ENCODE data around the gene RAP2A. TPM values are rescaled to one million over a fixed set of nuclear protein-coding genes. Genes with fewer than 3 reads are reported as not detected.

Gene RAP2A
- total RNA-seq, 1 donor = 15.9 TPM

GRCh38 chr13:97445522-97446187 lies 11.7 kb downstream of the RAP2A start:
- DNase-seq (ENCODE audit: low read depth in 2 of 3, low spot score in 2 of 3) = no peak

- no peak for DNase-seq (ENCODE audit: low read depth in 2 of 3, low spot score in 2 of 3)
These were observed 12.5 kb downstream of the RAP2A start for GRCh38 chr13:97446448-97446847.

DNA sequence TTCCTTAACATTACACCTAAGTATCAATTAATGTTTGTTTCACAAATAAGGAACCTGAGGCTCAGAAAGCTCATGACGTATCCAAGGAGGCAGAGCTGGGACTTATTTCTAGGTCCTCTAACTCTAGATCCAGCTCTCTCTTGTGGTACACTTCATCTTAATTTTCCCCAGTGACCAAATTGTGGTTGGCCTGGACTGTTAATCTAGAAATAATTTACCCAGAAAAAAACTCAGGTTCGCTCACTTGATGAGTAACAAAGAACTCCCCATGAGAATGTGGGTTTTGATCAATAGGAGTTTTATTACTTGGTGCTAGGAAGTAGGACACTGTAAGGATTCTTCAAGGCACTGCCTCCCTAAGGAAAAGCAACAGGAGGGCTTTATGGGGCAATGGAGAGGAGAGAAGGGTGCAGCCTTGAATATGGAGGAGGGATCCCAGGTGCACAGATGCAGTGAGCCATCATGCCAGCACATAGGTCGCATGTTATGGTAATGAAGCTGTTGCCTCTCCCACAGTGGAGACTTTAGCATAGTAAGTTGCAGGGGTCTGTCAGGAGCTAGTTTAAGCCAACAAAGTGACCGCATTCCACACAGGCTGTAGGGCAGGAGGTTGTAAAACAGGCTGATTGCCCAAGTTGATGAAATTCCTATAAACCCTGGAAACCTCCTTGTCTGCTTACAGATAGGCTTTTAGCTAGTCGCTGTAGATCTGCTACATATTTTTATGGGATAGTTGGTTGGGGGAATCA lies 14.7 kb downstream of the RAP2A start:
- DNase-seq (ENCODE audit: low read depth in 2 of 3, low spot score in 2 of 3) = no peak

- DNase-seq (ENCODE audit: low read depth in 2 of 3, low spot score in 2 of 3) = peak in 1 of 3 donors; percentile 22
These were observed 20.7 kb downstream of the RAP2A start for GRCh38 chr13:97454699-97455098.

- DNase-seq (ENCODE audit: low read depth in 2 of 3, low spot score in 2 of 3) = no peak
These were observed 22.1 kb downstream of the RAP2A start for GRCh38 chr13:97456047-97456446.

DNA sequence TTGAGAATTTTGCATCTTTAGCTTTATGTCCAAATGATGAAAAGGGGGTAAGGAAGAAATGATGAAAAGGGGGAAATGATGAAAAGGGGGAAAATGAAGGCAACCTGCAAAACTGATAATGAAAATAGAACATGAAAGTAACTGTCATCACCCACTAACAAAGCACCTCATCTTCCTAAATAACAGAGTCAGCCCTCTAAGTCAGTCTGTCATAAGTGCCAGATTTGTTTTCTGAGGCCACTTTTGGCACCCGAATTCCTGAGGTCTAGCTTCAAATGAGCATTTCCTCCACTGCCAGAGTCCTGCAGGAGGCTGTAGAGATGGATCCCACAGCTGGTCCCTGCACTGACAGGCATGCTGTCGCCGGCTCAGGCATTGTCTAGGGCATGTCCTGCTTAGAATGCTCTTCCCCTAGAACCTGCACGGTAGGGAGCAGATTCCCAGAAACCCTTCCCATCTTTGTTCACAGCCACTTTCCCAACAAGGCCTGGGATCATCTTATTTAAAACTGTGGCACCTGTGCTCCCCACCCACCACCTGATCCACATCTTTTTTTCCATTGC lies 25.3 kb downstream of the RAP2A start:
- no peak for DNase-seq (ENCODE audit: low read depth in 2 of 3, low spot score in 2 of 3)

- DNase-seq (ENCODE audit: low read depth in 2 of 3, low spot score in 2 of 3) = peak in 2 of 3 donors; percentile 4
These were observed 26.2 kb downstream of the RAP2A start for GRCh38 chr13:97460004-97460775.

- no peak for DNase-seq (ENCODE audit: low read depth in 2 of 3, low spot score in 2 of 3)
These were observed 26.9 kb downstream of the RAP2A start for GRCh38 chr13:97460853-97461252.

DNA sequence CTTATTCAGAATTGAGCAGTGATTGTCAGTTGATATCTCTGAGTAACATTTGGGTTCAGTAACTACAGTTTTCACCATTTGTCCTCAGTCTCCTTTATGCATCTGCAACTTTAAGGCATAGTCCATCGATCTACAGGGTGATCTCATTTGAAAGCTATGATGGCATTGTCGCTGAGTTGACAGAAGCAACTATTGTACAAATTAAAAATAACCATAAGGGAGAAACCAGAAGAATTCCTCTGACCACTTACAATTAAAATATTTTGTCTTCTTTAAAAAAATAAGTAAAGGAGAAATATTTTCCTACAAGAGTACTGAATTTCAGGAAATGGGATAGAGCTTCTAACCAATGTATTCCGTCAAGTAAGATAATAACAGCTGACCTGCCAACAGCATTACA lies 30.6 kb downstream of the RAP2A start:
- DNase-seq (ENCODE audit: low read depth in 2 of 3, low spot score in 2 of 3) = no peak

GRCh38 chr13:97466722-97467121 lies 32.8 kb downstream of the RAP2A start:
- DNase-seq (ENCODE audit: low read depth in 2 of 3, low spot score in 2 of 3) = no peak

GRCh38 chr13:97468331-97468730 lies 34.4 kb downstream of the RAP2A start:
- no peak for DNase-seq (ENCODE audit: low read depth in 2 of 3, low spot score in 2 of 3)

- DNase-seq (ENCODE audit: low read depth in 2 of 3, low spot score in 2 of 3) = no peak
These were observed 37.7 kb downstream of the RAP2A start for GRCh38 chr13:97471711-97472110.

DNA sequence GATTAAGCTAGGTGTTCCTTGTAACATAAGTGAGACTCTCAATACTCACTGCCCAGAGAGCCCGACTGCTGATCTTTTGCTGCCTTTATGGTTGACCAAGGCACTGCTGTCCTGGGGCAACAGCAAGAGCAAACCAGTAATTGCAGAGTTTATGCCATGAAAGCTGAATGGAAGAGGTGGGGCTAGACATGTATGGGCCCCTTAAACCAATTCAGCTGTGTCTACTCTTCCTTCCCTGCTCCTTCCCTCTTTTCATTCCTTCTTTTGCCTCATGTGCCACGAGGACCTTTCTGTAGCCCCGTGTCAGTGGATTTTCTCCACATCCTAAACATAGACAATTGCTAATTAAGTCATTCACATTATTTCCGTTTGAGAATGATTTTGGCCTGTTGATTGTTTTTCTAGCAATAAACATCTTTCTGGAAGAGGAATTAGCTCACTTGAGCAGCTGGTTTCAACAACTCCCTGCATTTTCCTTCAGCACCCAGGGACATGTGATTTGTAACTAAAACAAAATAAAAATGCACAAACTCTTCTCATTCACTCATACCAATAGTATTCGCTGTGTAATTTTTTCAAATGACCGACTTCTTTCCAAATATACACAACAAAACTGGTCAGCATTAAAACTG lies 40.5 kb downstream of the RAP2A start:
- no peak for DNase-seq (ENCODE audit: low read depth in 2 of 3, low spot score in 2 of 3)

GRCh38 chr13:97475011-97475410 lies 41.0 kb downstream of the RAP2A start:
- no peak for DNase-seq (ENCODE audit: low read depth in 2 of 3, low spot score in 2 of 3)

GRCh38 chr13:97477844-97478243 lies 43.9 kb downstream of the RAP2A start:
- DNase-seq (ENCODE audit: low read depth in 2 of 3, low spot score in 2 of 3) = no peak

- DNase-seq (ENCODE audit: low read depth in 2 of 3, low spot score in 2 of 3) = no peak
These were observed 44.3 kb downstream of the RAP2A start for GRCh38 chr13:97478247-97478646.

DNA sequence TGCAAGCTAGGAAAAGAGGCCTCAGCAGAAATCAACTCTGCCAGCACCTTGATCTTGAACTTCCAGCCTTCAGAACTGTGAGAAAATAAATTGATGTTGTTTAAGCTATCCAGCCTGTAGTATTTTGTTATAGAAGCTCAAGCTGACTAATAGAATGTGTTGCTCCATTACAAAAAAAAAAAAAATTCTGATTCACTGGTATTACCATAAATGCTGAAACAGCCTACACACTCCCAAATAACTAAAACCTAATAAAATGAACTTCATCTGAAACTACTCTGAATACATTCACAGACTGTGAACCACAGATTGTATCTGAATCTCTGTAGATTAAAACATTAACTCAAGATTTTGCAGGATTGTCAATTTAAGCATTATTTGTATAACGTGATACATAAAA lies 49.5 kb downstream of the RAP2A start:
- no peak for DNase-seq (ENCODE audit: low read depth in 2 of 3, low spot score in 2 of 3)

GRCh38 chr13:97484301-97484700 lies 50.3 kb downstream of the RAP2A start:
- no peak for DNase-seq (ENCODE audit: low read depth in 2 of 3, low spot score in 2 of 3)

GRCh38 chr13:97485320-97485719 lies 51.4 kb downstream of the RAP2A start:
- DNase-seq (ENCODE audit: low read depth in 2 of 3, low spot score in 2 of 3) = no peak

GRCh38 chr13:97490702-97491307 lies 56.8 kb downstream of the RAP2A start:
- DNase-seq (ENCODE audit: low read depth in 2 of 3, low spot score in 2 of 3) = no peak

Data from hematopoietic multipotent progenitor cell (in vitro differentiated cells).